GM12878 (cell line): ENCODE measurements around the gene TEN1. TPM values are rescaled to one million over a fixed set of nuclear protein-coding genes. Genes with fewer than 3 reads are reported as not detected.

Source experiments
- ATAC-seq: fragments of 200-7000 bp; cut with Tn5 transposase; 3 replicates; pipeline ENCODE4 v1.9.1; 2020; ENCODE audit warnings: mild to moderate bottlenecking, moderate library complexity
- BruUV-seq: library from RNA; stranded (reverse); fragments of 400-500 nt; replicated peaks from 2 replicates; lab custom pipeline; 2021; lab: Mats Ljungman, UMichigan
- CTCF ChIA-PET: fragments of 300-600 bp; sonication (Branson Sonifier 250); formaldehyde crosslinking; extraction: SDS; loops from one replicate; lab custom pipeline; 2021; ENCODE audit warnings: inconsistent platforms; lab: Yijun Ruan, JAX
- POLR2A ChIA-PET: fragments of 350-600 bp; formaldehyde crosslinking; extraction: SDS; loops from one replicate; lab custom pipeline; 2021; ENCODE audit warnings: inconsistent platforms; lab: Charles Lee
- RAD21 ChIA-PET: fragments of 300-600 bp; sonication (Branson Sonifier 250); formaldehyde crosslinking; loops from one replicate; lab custom pipeline; 2023; ENCODE audit warnings: antibody characterized with exemption; ENCODE audit not compliant: unreplicated experiment; lab: Charles Lee
- SMC1A ChIA-PET: fragments of 300-600 bp; sonication (Branson Sonifier 250); formaldehyde crosslinking; loops from one replicate; lab custom pipeline; 2023; ENCODE audit not compliant: unreplicated experiment, uncharacterized antibody; lab: Charles Lee
- DNase-seq: peaks from one replicate; pipeline ENCODE4 v3.0.0-alpha.2; 2011; ENCODE audit warnings: low read depth, low spot score
- FAIRE-seq: peaks from 3 replicates; lab custom pipeline; 2011; peaks lifted over from hg19 to GRCh38; lab: Jason Lieb, UNC
- H2AFZ ChIP-seq: 2 replicates; pipeline ENCODE4 v1.6.0; 2011; ENCODE audit warnings: low read depth, low read length, control low read depth; ENCODE audit not compliant: control insufficient read depth
- H3K27ac ChIP-seq: 2 replicates; pipeline ENCODE4 v1.5.1; 2011; ENCODE audit warnings: control low read depth; ENCODE audit not compliant: control insufficient read depth, insufficient read depth
- H3K27me3 ChIP-seq, 2 experiments: replicated peaks in 1 of 2; 2 replicates each; pipeline versions ENCODE4 v1.6.0 to v1.6.1; 2011; ENCODE audit warnings: low read length in 1 of 2; ENCODE audit not compliant: control insufficient read depth in 2 of 2, insufficient read depth in 2 of 2
- H3K36me3 ChIP-seq, 2 experiments: 2 replicates each; pipeline ENCODE4 v1.5.1; 2011; ENCODE audit warnings: low read length in 1 of 2; ENCODE audit not compliant: control insufficient read depth in 2 of 2, insufficient read depth in 2 of 2
- H3K4me1 ChIP-seq: 2 replicates; pipeline ENCODE4 v1.6.1; 2011; ENCODE audit warnings: mild to moderate bottlenecking, low read length, moderate library complexity, mixed read lengths; ENCODE audit not compliant: control insufficient read depth, insufficient read depth
- H3K4me2 ChIP-seq: 2 replicates; pipeline ENCODE4 v1.6.0; 2011; ENCODE audit warnings: control low read depth; ENCODE audit not compliant: control insufficient read depth, insufficient read depth
- H3K4me3 ChIP-seq: fragments of 200-600 bp; sonication (generic); 2 replicates; pipeline ENCODE4 v1.5.1; 2016
- H3K79me2 ChIP-seq: 2 replicates; pipeline ENCODE4 v1.6.0; 2011; ENCODE audit warnings: low read length; ENCODE audit not compliant: control insufficient read depth, insufficient read depth
- H3K9ac ChIP-seq: 2 replicates; pipeline ENCODE4 v1.8.0; 2011; ENCODE audit warnings: low read length, control low read depth, mixed read lengths; ENCODE audit not compliant: control insufficient read depth, insufficient read depth
- H3K9me3 ChIP-seq: replicated peaks from 3 replicates; pipeline ENCODE4 v1.5.1; 2011; ENCODE audit warnings: mild to moderate bottlenecking, low read length; ENCODE audit not compliant: control insufficient read depth, insufficient read depth
- H4K20me1 ChIP-seq: 2 replicates; pipeline ENCODE4 v1.6.0; 2011; ENCODE audit not compliant: control insufficient read depth, insufficient read depth
- ATF7 ChIP-seq: fragments of 450-650 bp; IDR thresholded peaks from 2 replicates; pipeline ENCODE4 v1.6.1; 2016; ENCODE audit warnings: low read depth, mild to moderate bottlenecking
- BCL11A ChIP-seq: IDR thresholded peaks from 2 replicates; pipeline ENCODE4 v1.6.1; 2011; ENCODE audit warnings: low read depth, low read length
- CEBPB ChIP-seq, 2 experiments: fragments of 150-350 bp in 1 of 2; IDR thresholded peaks; 2 replicates each; pipeline ENCODE4 v1.6.1; 2012 to 2014; ENCODE audit warnings: low read depth in 2 of 2, low read length in 2 of 2, borderline replicate concordance in 1 of 2, inconsistent platforms in 1 of 2
- IKZF2 ChIP-seq, 2 experiments: fragments of 450-650 bp; IDR thresholded peaks; 2 replicates each; pipeline ENCODE4 v1.6.1; 2017; ENCODE audit warnings: mild to moderate bottlenecking in 2 of 2, moderate library complexity in 2 of 2
- JUNB ChIP-seq: IDR thresholded peaks from 2 replicates; pipeline ENCODE4 v1.6.1; 2016; ENCODE audit warnings: antibody characterized with exemption, mild to moderate bottlenecking
- JUND ChIP-seq: IDR thresholded peaks from 2 replicates; pipeline ENCODE4 v1.6.1; 2012; ENCODE audit warnings: low read depth, mild to moderate bottlenecking, low read length, improper control_type of control experiment, moderate library complexity
- KDM1A ChIP-seq: fragments of 200-600 bp; sonication (generic); IDR thresholded peaks from 2 replicates; pipeline ENCODE4 v1.6.1; 2016; ENCODE audit warnings: borderline replicate concordance
- NBN ChIP-seq: fragments of 450-650 bp; IDR thresholded peaks from 2 replicates; pipeline ENCODE4 v1.6.1; 2016
- PAX5 ChIP-seq: IDR thresholded peaks from 2 replicates; pipeline ENCODE4 v1.6.1; 2011; ENCODE audit warnings: low read depth, low read length, borderline replicate concordance
- POLR2A ChIP-seq: IDR thresholded peaks from 2 replicates; pipeline ENCODE4 v1.6.1; 2011; ENCODE audit warnings: low read depth, mild to moderate bottlenecking, low read length
- POLR2AphosphoS2 ChIP-seq: IDR thresholded peaks from 2 replicates; pipeline ENCODE4 v1.6.1; 2011; ENCODE audit warnings: low read depth, mild to moderate bottlenecking, low read length, improper control_type of control experiment, moderate library complexity
- RCOR1 ChIP-seq: conservative IDR thresholded peaks from 2 replicates; pipeline ENCODE4 v1.6.1; 2012; ENCODE audit warnings: low read depth, low read length, improper control_type of control experiment
- RELA ChIP-seq: fragments of 450-650 bp; IDR thresholded peaks from 2 replicates; pipeline ENCODE4 v1.8.0; 2014; ENCODE audit warnings: borderline replicate concordance; ENCODE audit not compliant: partially characterized antibody
- SREBF2 ChIP-seq: IDR thresholded peaks from 2 replicates; pipeline ENCODE4 v1.6.1; 2012; ENCODE audit warnings: mild to moderate bottlenecking, low read length
- STAT1 ChIP-seq: fragments of 450-650 bp; conservative IDR thresholded peaks from 2 replicates; pipeline ENCODE4 v1.6.1; 2014; ENCODE audit warnings: antibody characterized with exemption, mild to moderate bottlenecking
- TCF12 ChIP-seq: IDR thresholded peaks from 2 replicates; pipeline ENCODE4 v1.6.1; 2011; ENCODE audit warnings: low read depth, mild to moderate bottlenecking, low read length
- YY1 ChIP-seq: IDR thresholded peaks from 2 replicates; pipeline ENCODE4 v1.6.1; 2011; ENCODE audit warnings: low read depth, mild to moderate bottlenecking, low read length
- WGBS: methylation state at CpG from one replicate; pipeline ENCODE4 v1.1.6; 2016; ENCODE audit warnings: low lambda C conversion rate; ENCODE audit not compliant: insufficient replicate concordance, insufficient coverage; ENCODE audit errors: missing lambda C conversion rate; 5-methylcytosine and 5-hydroxymethylcytosine counted together
- in situ Hi-C: fragments of 300-500 bp; cut with MboI; formaldehyde crosslinking; loops from 9 replicates; pipeline ENCODE4 v1.14.3; 2018; ENCODE audit warnings: mixed read lengths
- intact Hi-C: fragments of 100-400 bp; cut with micrococcal nuclease; formaldehyde crosslinking; loops from one replicate; pipeline ENCODE4 v1.14.2; 2022; ENCODE audit not compliant: unreplicated experiment
- polyA plus RNA-seq, 11 experiments: library from polyadenylated mRNA; depleted of rRNA in 4 of 11; unstranded in 6 of 11; stranded (reverse) in 5 of 11; fragments of >200 nt; fragmentation: Nextera tagmentation in 4 of 11; fragmentation: Illumina TruSeq in 1 of 11; extraction: Ambion mirVana in 4 of 11; extraction: Trizol in 1 of 11; gene quantifications; 1 replicate in 1 of 11; 2 replicates in 10 of 11; pipeline versions ENCODE4 v1.2.1 to v1.2.3, GENCODE V29; 2011 to 2016; ENCODE audit warnings: inconsistent platforms in 2 of 11, missing spikeins in 2 of 11, low read depth in 1 of 11
- total RNA-seq, 4 experiments: library from RNA; depleted of rRNA in 3 of 4; stranded (reverse); fragments of >200 nt in 3 of 4; fragmentation: Illumina TruSeq in 1 of 4; extraction: Trizol in 1 of 4; gene quantifications; 2 replicates each; pipeline versions ENCODE4 v1.2.1 to v1.2.3, GENCODE V29; 2013 to 2021
- TF ChIP-seq, protein P1 (sequence below): IDR thresholded peaks from 2 replicates; pipeline ENCODE4 v1.6.1; 2012; ENCODE audit warnings: low read depth, low read length, improper control_type of control experiment
- TF ChIP-seq, protein P2 (sequence below): IDR thresholded peaks from 2 replicates; pipeline ENCODE4 v1.6.1; 2011; ENCODE audit warnings: borderline replicate concordance, low read depth, mild to moderate bottlenecking, moderate library complexity, low read length; ENCODE audit not compliant: insufficient read depth, poor library complexity, severe bottlenecking

The TEN1 gene
- total and polyA plus RNA-seq, 10 of the 15 experiments (the other 5 are each of a cell fraction or from before 2014, with no cell fraction given): 1.1 to 33.1 (median 17.4) TPM

DNA sequence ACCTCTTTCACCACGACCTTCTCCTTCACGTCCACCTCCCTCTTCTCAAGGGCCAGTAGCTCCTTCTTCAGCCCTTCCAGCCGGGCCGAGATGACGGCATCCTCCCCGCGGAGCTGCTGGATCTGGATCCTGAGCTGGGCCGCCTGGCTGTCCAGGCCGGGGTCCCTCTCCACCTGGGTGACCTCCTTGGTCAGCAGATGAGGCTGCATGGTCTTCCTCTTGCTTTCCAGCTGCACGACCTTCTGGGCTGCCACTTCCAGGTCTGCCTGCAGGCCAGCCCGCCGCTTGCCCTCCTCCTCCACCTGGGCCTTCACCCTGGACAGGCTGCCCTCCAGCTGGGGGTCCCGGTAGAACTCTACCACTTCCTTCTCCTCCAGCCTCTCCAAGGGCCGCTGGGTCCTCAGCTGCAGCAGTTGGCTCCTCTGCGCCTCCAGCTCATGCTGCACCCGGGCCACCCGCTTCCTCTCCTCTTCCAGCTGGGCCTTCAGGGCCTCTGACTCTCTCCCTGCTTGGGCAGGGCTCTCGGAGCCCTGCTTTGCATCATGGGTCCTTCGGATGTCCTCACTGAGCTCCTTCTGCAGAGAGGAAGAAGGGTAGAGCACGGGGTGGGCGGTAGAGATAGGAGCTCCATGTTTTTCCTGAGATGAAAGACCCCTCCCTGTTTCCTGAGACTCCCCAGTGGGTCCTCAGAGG, 31.1 kb downstream of the TEN1 start (continued):
- no peak for TF ChIP-seq STAT1
- TF ChIP-seq CEBPB (IDR thresholded peaks at IDR 0.05; ENCODE audit: borderline replicate concordance in 1 of 2, low read depth in 2 of 2, low read length in 2 of 2): no peak

DNA sequence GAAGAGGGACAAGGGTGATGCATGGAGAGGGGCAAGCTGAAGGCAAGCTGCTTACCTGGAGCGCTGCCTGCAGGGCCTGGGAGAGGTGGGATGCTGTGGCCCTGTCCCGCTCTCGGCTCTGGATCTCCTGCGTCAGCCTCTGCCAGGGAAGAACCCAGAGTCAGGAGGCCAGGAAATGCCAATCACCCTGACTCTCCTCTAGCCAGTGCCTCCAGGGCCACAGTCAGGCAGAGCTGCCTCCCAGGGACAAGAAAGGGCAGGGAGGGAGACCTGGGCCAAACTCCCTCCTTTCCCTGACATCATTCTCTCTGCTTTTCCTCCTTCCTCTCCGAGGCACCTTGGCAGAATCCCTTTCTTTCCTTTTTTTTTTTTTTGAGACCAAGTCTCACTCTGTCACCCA, 32.9 kb downstream of the TEN1 start:
- ChIA-PET RAD21 (interaction anchor here (0.8 to 0.9 kb wide), 2 partner anchors 170 to 287 kb away, joined by 3 to 4 read pairs; no protein-coding TSS in a partner anchor), SMC1A (no interaction called here), POLR2A (no interaction called here), CTCF (interaction anchor here (0.7 to 12.8 kb wide), 5 partner anchors 11 to 263 kb away, joined by 3 to 128 read pairs (median 4); partner anchors contain the start of genes CDK3 and MRPL38)
- no TSS peak for BruUV-seq
- Histone ChIP-seq H3K4me2 (no peak overlapping the region), H3K4me1 (no peaks in the 10 kb centered on the region), H3K9me3 (no peaks in the 10 kb centered on the region), H4K20me1 (no peaks in the 10 kb centered on the region), H3K27ac (no peak overlapping the region), H3K9ac (no peak overlapping the region), H3K79me2 (no peaks in the 10 kb centered on the region), H3K4me3 (no peak overlapping the region), H3K36me3 (no peaks in the 10 kb centered on the region), H3K27me3 (no peaks in the 10 kb centered on the region), H2AFZ (no peak overlapping the region)
- 47% methylated on average over 5 of the region's 5 CpGs for WGBS
- in situ Hi-C loops (loop anchor here (5.0 kb wide), 1 partner anchor 280 kb away; no protein-coding TSS in a partner anchor), intact Hi-C loops (no loop called here)
- ATAC-seq: no peak
- DNase-seq: no peak
- no peak for FAIRE-seq
- TF ChIP-seq, protein P1, sequence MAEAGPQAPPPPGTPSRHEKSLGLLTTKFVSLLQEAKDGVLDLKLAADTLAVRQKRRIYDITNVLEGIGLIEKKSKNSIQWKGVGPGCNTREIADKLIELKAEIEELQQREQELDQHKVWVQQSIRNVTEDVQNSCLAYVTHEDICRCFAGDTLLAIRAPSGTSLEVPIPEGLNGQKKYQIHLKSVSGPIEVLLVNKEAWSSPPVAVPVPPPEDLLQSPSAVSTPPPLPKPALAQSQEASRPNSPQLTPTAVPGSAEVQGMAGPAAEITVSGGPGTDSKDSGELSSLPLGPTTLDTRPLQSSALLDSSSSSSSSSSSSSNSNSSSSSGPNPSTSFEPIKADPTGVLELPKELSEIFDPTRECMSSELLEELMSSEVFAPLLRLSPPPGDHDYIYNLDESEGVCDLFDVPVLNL: no peak
- TF ChIP-seq KDM1A (no peak), PAX5 (no peak), JUNB (no peak), ATF7 (no peak), NBN (no peak), IKZF2 (IDR thresholded peaks at IDR 0.05) (no peak), BCL11A (no peak), YY1 (no peak), POLR2A (no peak), JUND (no peak), POLR2AphosphoS2 (no peak), TCF12 (no peak), RCOR1 (no peak), SREBF2 (no peak), RELA (no peak)
- TF ChIP-seq, protein P2, sequence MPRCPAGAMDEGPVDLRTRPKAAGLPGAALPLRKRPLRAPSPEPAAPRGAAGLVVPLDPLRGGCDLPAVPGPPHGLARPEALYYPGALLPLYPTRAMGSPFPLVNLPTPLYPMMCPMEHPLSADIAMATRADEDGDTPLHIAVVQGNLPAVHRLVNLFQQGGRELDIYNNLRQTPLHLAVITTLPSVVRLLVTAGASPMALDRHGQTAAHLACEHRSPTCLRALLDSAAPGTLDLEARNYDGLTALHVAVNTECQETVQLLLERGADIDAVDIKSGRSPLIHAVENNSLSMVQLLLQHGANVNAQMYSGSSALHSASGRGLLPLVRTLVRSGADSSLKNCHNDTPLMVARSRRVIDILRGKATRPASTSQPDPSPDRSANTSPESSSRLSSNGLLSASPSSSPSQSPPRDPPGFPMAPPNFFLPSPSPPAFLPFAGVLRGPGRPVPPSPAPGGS: no peak
